ENCODE measurements around the gene PATE3. TPM values are rescaled to one million over a fixed set of nuclear protein-coding genes. Genes with fewer than 3 reads are reported as not detected.

The PATE3 gene
- total RNA-seq, 1 donor from 2014 or later, result not detected

GRCh38 chr11:125768336-125769046, 19.4 kb upstream of the PATE3 start:
- Mint-ChIP-seq H3K27me3 (ENCODE audit: low read depth, unreplicated experiment) (peaks cover 42% of the 10 kb centered on the region), H3K4me1 (ENCODE audit: low read depth, unreplicated experiment) (peaks cover 12% of the 10 kb centered on the region), H3K36me3 (ENCODE audit: low read depth, unreplicated experiment) (no peaks in the 10 kb centered on the region), H3K4me3 (ENCODE audit: unreplicated experiment) (no peak overlapping the region), H3K27ac (ENCODE audit: unreplicated experiment) (no peak overlapping the region), H3K9me3 (ENCODE audit: unreplicated experiment) (peaks cover 3% of the 10 kb centered on the region)
- H3K36me3 ChIP-seq (ENCODE audit: insufficient read depth, low read length), result no peaks in the 10 kb centered on the region
- no peaks in the 10 kb centered on the region for H3K27me3 ChIP-seq (ENCODE audit: insufficient read depth, low read length)
- H3K4me3 ChIP-seq (ENCODE audit: insufficient read depth, low read depth, low read length), result no peak overlapping the region
- H3K27ac ChIP-seq (ENCODE audit: low read depth, low read length), result no peak overlapping the region
- no peaks in the 10 kb centered on the region for H4K20me1 ChIP-seq (ENCODE audit: insufficient read depth, low read length)
- no peak for FAIRE-seq
- no peaks in the 10 kb centered on the region for H3K79me2 ChIP-seq (ENCODE audit: insufficient read depth, low read length)
- H3K9ac ChIP-seq (ENCODE audit: low read length), result no peak overlapping the region
- TF ChIP-seq CTCF (IDR thresholded peaks at IDR 0.05; ENCODE audit: insufficient read depth, low read depth, low read length) (no peak), EZH2 (IDR thresholded peaks at IDR 0.05; ENCODE audit: insufficient read depth, low read length) (no peak)
- DNase-seq (ENCODE audit: low read depth), result no peak
- peaks cover 14% of the 10 kb centered on the region for H3K4me1 ChIP-seq (ENCODE audit: insufficient read depth, low read length)
- H3K9me3 ChIP-seq (ENCODE audit: insufficient read depth, low read depth, low read length), result no peaks in the 10 kb centered on the region
- no peak overlapping the region for H2AFZ ChIP-seq (ENCODE audit: low read depth, low read length)
- no peak overlapping the region for H3K4me2 ChIP-seq (ENCODE audit: low read length)

- Histone ChIP-seq H3K9ac (ENCODE audit: low read length) (no peak overlapping the region), H4K20me1 (ENCODE audit: insufficient read depth, low read length) (no peaks in the 10 kb centered on the region), H3K27me3 (ENCODE audit: insufficient read depth, low read length) (no peaks in the 10 kb centered on the region), H3K9me3 (ENCODE audit: insufficient read depth, low read depth, low read length) (no peaks in the 10 kb centered on the region), H3K4me1 (ENCODE audit: insufficient read depth, low read length) (peaks cover 14% of the 10 kb centered on the region), H3K79me2 (ENCODE audit: insufficient read depth, low read length) (no peaks in the 10 kb centered on the region), H3K36me3 (ENCODE audit: insufficient read depth, low read length) (no peaks in the 10 kb centered on the region), H2AFZ (ENCODE audit: low read depth, low read length) (no peak overlapping the region), H3K4me3 (ENCODE audit: insufficient read depth, low read depth, low read length) (no peak overlapping the region), H3K27ac (ENCODE audit: low read depth, low read length) (no peak overlapping the region), H3K4me2 (ENCODE audit: low read length) (no peak overlapping the region)
- Mint-ChIP-seq H3K4me1 (ENCODE audit: low read depth, unreplicated experiment) (peaks cover 16% of the 10 kb centered on the region), H3K9me3 (ENCODE audit: unreplicated experiment) (peaks cover 3% of the 10 kb centered on the region), H3K27me3 (ENCODE audit: low read depth, unreplicated experiment) (peaks cover 36% of the 10 kb centered on the region), H3K36me3 (ENCODE audit: low read depth, unreplicated experiment) (no peaks in the 10 kb centered on the region), H3K4me3 (ENCODE audit: unreplicated experiment) (no peak overlapping the region), H3K27ac (ENCODE audit: unreplicated experiment) (no peak overlapping the region)
- FAIRE-seq (no peak), DNase-seq (ENCODE audit: low read depth) (no peak)
- TF ChIP-seq CTCF (IDR thresholded peaks at IDR 0.05; ENCODE audit: insufficient read depth, low read depth, low read length), result no peak
- TF ChIP-seq EZH2 (IDR thresholded peaks at IDR 0.05; ENCODE audit: insufficient read depth, low read length), result no peak
Measured at GRCh38 chr11:125770583-125770982, 17.3 kb upstream of the PATE3 start.

DNA sequence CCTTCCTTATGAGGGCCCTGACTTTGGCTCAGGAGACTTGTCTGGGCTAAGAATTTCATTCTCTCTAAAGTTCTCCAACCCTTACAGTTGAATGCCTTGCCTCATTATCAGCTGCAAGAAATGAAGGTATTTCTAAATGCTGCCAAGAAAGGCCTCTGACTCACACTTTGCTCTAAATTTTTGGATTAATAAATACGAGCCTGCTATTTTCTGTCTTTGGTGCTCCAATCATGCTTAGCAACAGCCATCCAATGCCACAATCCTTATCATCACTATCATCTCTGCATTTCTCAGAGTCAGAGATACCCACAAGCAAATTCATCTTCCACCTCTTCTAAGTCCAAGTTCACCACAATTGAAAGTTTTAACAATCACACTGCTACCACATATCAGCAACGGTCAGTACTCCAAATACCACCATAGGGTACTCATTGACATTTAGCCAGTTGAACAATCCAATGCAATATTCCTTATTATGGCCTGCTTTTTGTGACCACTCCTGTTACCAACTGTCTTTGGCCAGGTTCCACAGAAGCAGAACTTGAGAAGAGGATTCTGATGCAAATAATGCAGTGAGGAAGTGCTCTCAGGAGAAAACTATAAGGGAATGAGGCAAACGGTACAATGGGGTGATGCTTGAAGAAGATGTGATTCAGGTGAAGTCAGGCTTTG, 15.0 kb upstream of the PATE3 start:
- Histone ChIP-seq H3K79me2 (ENCODE audit: insufficient read depth, low read length) (no peaks in the 10 kb centered on the region), H3K9ac (ENCODE audit: low read length) (no peak overlapping the region), H3K9me3 (ENCODE audit: insufficient read depth, low read depth, low read length) (no peaks in the 10 kb centered on the region), H3K27ac (ENCODE audit: low read depth, low read length) (no peak overlapping the region), H3K27me3 (ENCODE audit: insufficient read depth, low read length) (no peaks in the 10 kb centered on the region), H3K4me2 (ENCODE audit: low read length) (peak overlapping the region; percentile 21), H2AFZ (ENCODE audit: low read depth, low read length) (no peak overlapping the region), H4K20me1 (ENCODE audit: insufficient read depth, low read length) (no peaks in the 10 kb centered on the region), H3K4me3 (ENCODE audit: insufficient read depth, low read depth, low read length) (no peak overlapping the region), H3K4me1 (ENCODE audit: insufficient read depth, low read length) (peaks cover 14% of the 10 kb centered on the region), H3K36me3 (ENCODE audit: insufficient read depth, low read length) (no peaks in the 10 kb centered on the region)
- FAIRE-seq (peak; percentile 92), DNase-seq (ENCODE audit: low read depth) (peak; percentile 100)
- no peak for TF ChIP-seq EZH2 (IDR thresholded peaks at IDR 0.05; ENCODE audit: insufficient read depth, low read length)
- no peak for TF ChIP-seq CTCF (IDR thresholded peaks at IDR 0.05; ENCODE audit: insufficient read depth, low read depth, low read length)
- Mint-ChIP-seq H3K36me3 (ENCODE audit: low read depth, unreplicated experiment) (no peaks in the 10 kb centered on the region), H3K4me3 (ENCODE audit: unreplicated experiment) (no peak overlapping the region), H3K4me1 (ENCODE audit: low read depth, unreplicated experiment) (peaks cover 16% of the 10 kb centered on the region), H3K9me3 (ENCODE audit: unreplicated experiment) (peaks cover 5% of the 10 kb centered on the region), H3K27me3 (ENCODE audit: low read depth, unreplicated experiment) (peaks cover 28% of the 10 kb centered on the region), H3K27ac (ENCODE audit: unreplicated experiment) (peak overlapping the region; percentile 13)
